GM12891 (cell line): ENCODE results near the gene AMHR2.

ENCODE experiments used
- DNase-seq: peaks from one replicate; pipeline ENCODE4 v3.0.0; 2011; ENCODE audit warnings: low spot score; ENCODE audit not compliant: insufficient read length
- FAIRE-seq: peaks from 2 replicates; lab custom pipeline; 2011; peaks lifted over from hg19 to GRCh38; lab: Jason Lieb, UNC
- PAX5 ChIP-seq: IDR thresholded peaks from 2 replicates; pipeline ENCODE4 v1.6.1; 2011; ENCODE audit warnings: low read length, moderate library complexity, mild to moderate bottlenecking; ENCODE audit not compliant: insufficient read depth, severe bottlenecking
- POLR2A ChIP-seq: IDR thresholded peaks from 2 replicates; pipeline ENCODE4 v1.6.1; 2011; ENCODE audit warnings: low read depth, low read length, control low read depth
- POLR2AphosphoS5 ChIP-seq: IDR thresholded peaks from 2 replicates; pipeline ENCODE4 v1.6.1; 2011; ENCODE audit warnings: low read depth, low read length, control low read depth
- POU2F2 ChIP-seq: IDR thresholded peaks from 2 replicates; pipeline ENCODE4 v1.6.1; 2011; ENCODE audit warnings: low read depth, mild to moderate bottlenecking, control low read depth, low read length, moderate library complexity
- SPI1 ChIP-seq: IDR thresholded peaks from 2 replicates; pipeline ENCODE4 v1.6.1; 2011; ENCODE audit warnings: low read depth, low read length, control low read depth
- TAF1 ChIP-seq: IDR thresholded peaks from 2 replicates; pipeline ENCODE4 v1.6.1; 2011; ENCODE audit warnings: low read depth, low read length, control low read depth

The AMHR2 gene

DNA sequence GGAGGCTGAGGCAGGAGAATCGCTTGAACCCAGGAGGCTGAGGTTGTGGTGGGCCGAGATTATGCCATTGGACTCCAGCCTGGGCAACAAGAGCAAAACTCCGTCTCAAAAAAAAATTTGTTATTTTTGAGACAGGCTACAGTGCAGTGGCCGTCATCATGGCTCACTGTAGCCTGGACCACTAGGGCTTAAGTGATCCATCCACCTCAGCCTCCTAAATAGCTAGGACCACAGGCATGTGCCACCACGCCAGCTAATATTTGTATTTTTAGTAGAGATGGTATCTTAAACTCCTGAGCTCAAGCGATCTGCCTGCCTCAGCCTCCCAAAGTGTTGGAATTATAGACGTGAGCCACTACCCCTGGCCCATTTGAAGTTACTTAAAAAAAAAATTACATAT, 27.3 kb downstream of the AMHR2 start:
- DNase-seq (no peak), FAIRE-seq (no peak)
- TF ChIP-seq POU2F2 (no peak), SPI1 (no peak), PAX5 (no peak), POLR2AphosphoS5 (no peak), POLR2A (no peak), TAF1 (no peak)

- FAIRE-seq (peak; percentile 89), DNase-seq (peak; percentile 95)
- TF ChIP-seq POU2F2 (peak; percentile 45), POLR2A (peak; percentile 79), SPI1 (no peak), TAF1 (peak; percentile 67), PAX5 (peak; percentile 20), POLR2AphosphoS5 (peak; percentile 89)
These were observed 28.1 kb downstream of the AMHR2 start, which contains the start of gene PCBP2 for GRCh38 chr12:53451661-53452158. Gene PCBP2 (plus strand): TSS chr12:53452102. CDS start chr12:53454801, 2,699 bp downstream.

DNA sequence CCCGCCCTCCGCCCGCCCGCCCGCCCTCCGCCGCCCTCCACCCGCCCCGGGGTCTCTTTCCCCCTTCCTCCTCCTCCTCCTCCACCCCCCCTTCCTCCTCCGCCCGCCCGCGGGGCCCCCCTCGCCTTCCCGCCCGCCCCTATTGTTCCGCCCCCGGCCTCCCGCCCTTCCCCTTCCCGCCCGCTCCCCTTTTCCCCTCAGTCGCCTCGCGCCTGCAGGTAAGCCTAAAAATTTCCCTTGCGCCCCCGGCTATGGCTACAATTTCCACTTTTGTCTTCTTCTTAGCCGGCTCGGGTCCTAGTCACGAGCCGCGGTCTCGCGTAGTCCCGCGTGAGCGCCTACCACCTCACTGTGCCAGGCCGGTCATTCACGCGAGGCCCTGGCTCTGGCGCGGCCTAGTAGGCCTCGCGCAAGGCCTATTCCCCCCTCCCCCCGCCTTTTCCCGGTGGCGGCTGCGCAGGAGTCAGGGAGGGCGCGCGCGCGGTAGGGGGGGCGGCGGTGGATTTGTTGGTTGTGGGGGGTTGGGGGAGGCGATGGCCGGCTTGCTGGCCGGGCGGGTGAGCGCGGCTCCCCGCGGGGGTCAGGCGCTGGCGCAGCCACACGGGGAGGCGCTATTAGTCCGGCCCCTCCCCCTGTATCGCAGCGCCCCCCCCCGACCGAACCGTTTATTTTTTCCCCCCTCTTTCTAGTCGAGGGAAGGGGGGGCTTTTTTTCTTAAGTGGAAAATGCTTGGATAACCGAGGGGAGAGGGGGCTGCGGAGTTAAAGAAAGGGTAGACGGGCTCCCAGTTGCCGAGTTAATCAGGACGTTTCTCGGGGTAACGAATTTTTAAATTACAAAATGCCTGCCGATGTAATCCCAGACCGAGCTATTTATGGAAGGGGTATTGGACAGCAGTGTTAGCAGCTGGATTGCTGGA, 28.8 kb downstream of the AMHR2 start:
- DNase-seq (peak; percentile 50), FAIRE-seq (peak; percentile 5)
- TF ChIP-seq POLR2AphosphoS5 = peak; percentile 85
- TF ChIP-seq TAF1 = no peak
- peak; percentile 80 for TF ChIP-seq POLR2A
- TF ChIP-seq SPI1 = no peak
- TF ChIP-seq POU2F2 = no peak

DNA sequence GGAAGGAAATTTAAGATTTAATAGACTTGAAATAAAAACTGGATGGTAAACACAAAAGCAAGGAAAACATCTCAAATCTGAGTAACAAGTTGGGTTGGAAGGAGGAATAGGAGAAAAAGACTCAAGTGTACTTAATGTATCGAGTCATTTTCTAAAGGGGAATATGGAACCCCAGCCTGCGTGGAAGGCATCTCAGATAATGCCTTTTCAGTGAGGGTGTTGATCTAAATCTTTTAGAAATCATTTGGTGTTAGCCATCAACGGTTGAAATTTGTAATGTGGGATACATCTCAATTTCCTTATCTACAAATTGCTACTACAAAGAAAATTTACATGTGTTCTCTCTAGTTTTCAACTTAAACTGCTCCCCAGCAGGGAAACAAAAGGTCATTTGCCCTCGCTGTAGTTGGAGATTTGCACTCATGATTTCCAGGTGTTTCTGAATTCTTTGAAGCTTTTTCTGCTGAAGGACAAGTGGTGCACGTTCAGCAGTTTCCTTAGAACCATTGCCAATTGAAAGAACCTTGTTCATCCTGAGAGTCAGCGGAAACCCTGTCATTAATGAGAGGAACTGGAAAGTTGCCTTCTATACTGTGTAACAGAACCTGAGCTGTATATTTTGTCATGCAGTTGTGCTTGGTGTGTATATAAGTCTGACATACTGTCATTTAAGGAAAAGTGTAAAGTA, 30.4 kb downstream of the AMHR2 start:
- TF ChIP-seq POLR2A (0 out of 2 replicates have a peak, but pooled peaks have one; percentile 5), PAX5 (no peak), SPI1 (no peak), POLR2AphosphoS5 (no peak; the same call in 1 of the 2 replicates)
- FAIRE-seq = no peak

GRCh38 chr12:53454707-53455106, 31.1 kb downstream of the AMHR2 start:
- TF ChIP-seq POLR2AphosphoS5 (0 out of 2 replicates have a peak, but pooled peaks have one; percentile 34), SPI1 (no peak), POLR2A (peak; percentile 48; the same call in 1 of the 2 replicates)
- no peak for FAIRE-seq
- DNase-seq = no peak

More for the DNA sequence above, 30.4 kb downstream of the AMHR2 start:
- no peak for DNase-seq

DNA sequence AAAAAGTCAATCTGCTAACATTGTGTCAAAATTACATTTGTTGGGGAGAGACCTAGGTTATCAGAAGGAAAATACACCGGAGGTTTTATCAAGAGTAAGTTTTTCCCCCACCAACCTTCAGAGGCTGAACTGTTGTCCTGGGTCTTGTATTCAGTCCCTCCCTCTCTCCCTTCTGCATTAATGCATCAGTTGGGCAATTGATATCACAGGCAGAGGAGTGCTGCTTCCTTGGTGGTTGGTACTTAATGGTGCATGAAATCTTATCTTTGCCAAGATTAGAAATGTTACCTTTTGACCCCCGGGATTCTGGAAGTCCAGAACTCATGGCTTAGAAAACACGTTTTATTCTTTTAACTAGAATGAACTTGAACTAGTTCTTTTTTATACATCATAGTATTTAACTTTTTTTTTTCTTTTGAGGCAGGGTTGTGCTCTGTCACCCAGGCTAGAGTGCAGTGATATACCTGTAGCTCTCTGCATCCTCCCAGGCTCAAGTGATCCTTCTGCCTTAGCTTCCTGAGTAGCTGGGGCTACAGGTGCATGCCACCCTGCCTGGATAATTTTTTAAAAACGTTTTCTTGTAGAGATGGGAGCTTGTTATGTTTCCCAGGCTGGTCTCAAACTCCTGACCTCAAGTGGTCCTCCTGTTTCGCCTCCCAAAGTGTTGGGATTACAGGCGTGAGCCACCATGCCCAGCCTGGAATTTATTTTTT, 33.2 kb downstream of the AMHR2 start:
- FAIRE-seq = no peak
- DNase-seq = no peak
- TF ChIP-seq TAF1 (no peak), PAX5 (no peak), SPI1 (no peak), POLR2AphosphoS5 (peak; percentile 23; the same call in 1 of the 2 replicates), POU2F2 (no peak), POLR2A (0 out of 2 replicates have a peak, but pooled peaks have one; percentile 9)

DNA sequence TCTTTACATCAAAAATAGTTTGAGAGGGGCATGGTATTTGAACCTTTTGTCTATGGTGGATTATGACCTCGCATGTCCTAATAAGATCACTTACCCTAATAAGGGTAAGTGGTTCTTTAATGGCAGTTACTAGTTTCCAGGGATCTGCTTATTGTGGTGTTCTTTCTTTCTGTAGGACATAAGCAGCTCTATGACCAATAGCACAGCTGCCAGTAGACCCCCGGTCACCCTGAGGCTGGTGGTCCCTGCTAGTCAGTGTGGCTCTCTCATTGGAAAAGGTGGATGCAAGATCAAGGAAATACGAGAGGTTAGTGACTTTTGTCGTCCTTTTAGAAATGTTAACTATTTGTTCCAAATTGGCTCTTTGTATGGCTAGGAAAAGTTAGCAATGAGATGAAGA, 35.4 kb downstream of the AMHR2 start:
- TF ChIP-seq POU2F2 (no peak), PAX5 (no peak), POLR2A (no peak), POLR2AphosphoS5 (no peak)
- no peak for FAIRE-seq
- no peak for DNase-seq

DNA sequence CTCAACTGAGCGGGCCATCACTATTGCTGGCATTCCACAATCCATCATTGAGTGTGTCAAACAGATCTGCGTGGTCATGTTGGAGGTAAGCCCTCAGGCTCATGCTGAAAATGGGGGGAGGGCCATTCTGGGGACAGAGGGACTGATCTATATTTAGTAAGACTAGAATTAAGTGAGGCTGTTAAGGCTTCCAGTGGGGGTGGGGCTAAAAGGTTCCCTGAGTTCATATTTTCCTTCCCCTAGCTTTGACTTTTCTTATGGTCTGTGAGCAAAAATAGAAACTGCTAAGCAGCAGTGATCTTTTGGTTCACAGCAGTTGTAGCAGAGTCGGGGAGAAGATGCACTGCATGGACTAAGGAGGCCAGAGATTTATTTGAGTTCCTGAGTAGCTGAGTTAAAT, 37.4 kb downstream of the AMHR2 start:
- FAIRE-seq (no peak), DNase-seq (no peak)

DNA sequence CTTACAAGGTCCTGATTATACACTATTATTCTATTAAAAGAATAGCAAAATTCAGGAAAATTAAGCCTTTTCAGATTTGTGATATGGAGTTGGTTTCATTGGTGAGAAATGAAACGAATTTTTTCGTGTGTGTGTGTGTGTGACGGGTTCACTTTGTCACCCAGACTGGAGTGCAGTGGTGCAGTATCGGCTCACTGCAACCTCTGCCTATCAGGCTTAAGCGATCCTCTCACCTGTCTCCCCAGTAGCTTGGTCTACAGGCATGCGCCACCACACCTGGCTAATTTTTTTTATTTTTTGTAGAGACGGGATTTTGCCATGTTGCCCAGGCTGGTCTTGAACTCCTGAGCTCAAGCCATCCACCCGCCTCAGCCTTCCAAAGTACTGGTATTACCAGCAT, 37.9 kb downstream of the AMHR2 start:
- FAIRE-seq (no peak), DNase-seq (no peak)
- no peak; the same call in 1 of the 2 replicates for TF ChIP-seq POLR2AphosphoS5
- TF ChIP-seq TAF1 = no peak
- TF ChIP-seq PAX5 = no peak
- TF ChIP-seq POU2F2 = no peak
- 0 out of 2 replicates have a peak, but pooled peaks have one; percentile 7 for TF ChIP-seq POLR2A

More for the DNA sequence above, 37.4 kb downstream of the AMHR2 start:
- TF ChIP-seq POLR2A (peak; percentile 49; the same call in 1 of the 2 replicates), SPI1 (no peak), TAF1 (no peak), PAX5 (no peak), POU2F2 (no peak), POLR2AphosphoS5 (0 out of 2 replicates have a peak, but pooled peaks have one; percentile 37)
